ENCODE measurements around the gene GLRA3.

The GLRA3 gene

DNA sequence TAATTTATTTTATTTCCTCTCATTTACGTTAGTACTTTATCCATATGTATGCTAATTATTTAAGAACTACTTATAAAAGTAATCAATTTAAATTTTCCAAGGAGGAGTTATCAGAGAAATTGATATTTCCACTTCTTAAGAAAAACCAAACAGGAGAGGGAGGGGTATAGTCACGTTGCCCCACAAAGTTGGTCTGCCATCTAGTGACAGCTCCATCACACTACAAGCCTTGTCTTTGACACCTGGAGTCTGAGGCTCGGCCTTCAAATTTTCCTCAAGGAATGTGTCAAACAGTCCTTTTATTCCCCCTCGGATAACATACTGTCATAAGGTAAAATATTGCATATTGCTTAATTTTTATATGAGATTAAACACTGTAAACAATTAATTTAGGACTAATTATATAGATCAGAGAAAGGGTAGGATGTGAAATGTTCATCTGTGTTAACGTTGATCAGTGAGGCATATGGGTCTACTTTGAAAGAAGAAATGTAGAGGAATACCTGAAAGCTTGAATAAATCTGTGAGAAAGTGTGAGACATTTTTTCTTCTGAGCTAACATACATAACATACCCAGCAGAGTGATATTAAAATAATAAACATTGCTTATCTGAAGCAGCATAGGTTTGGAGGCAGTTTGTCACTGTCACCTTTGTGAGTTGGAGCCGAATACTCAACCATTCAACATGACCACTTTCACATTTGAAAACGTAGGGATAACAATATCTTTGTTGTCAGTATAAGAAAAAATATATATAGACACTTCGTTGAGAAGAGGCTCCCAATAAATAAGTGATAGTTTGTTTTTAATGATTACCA, 114.4 kb downstream of the GLRA3 start:
- Histone ChIP-seq H3K4me3 (ENCODE audit: insufficient read length, low read depth) (no peak overlapping the region), H3K9me3 (ENCODE audit: insufficient read depth, low read length) (no peaks in the 10 kb centered on the region)
- peak; percentile 22 for DNase-seq (ENCODE audit: low read depth, low spot score)

DNA sequence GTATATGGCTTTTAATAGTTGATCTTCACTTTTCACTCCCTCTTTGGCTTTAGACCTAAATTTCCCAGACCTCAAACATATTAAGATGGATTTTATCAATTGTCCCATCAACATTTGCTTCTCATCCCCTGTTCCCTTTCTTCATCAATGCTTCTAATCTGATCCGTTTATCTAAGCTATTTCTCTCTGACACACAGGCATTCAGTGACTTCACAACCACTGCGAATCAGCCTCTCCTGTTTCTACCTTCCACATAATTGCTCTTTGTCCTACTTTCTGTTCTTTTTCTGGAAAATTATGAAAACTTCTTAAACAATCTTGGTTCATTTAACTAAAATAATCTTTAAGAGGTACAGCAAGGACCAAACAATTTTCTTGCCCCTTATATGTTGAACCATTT, 115.2 kb downstream of the GLRA3 start:
- no peak for DNase-seq (ENCODE audit: low read depth, low spot score)

More for the DNA sequence above, 114.4 kb downstream of the GLRA3 start:
- H3K4me1 ChIP-seq (ENCODE audit: insufficient read depth, insufficient read length): no peaks in the 10 kb centered on the region
- no peak overlapping the region for H3K9ac ChIP-seq (ENCODE audit: insufficient read length, low read depth)
- no peaks in the 10 kb centered on the region for H3K36me3 ChIP-seq (ENCODE audit: insufficient read depth, insufficient read length, low read length)
- TF ChIP-seq ZNF274 (IDR thresholded peaks at IDR 0.05; ENCODE audit: low read depth, low read length) (no peak), YY1 (IDR thresholded peaks at IDR 0.05; ENCODE audit: insufficient read depth, insufficient read length) (no peak), SUZ12 (IDR thresholded peaks at IDR 0.05; ENCODE audit: extremely low read depth, insufficient read depth, insufficient read length) (no peak)
- no peaks in the 10 kb centered on the region for H3K27me3 ChIP-seq (ENCODE audit: insufficient read depth, insufficient read length)

GRCh38 chr4:174713181-174713580, 115.9 kb downstream of the GLRA3 start:
- DNase-seq (ENCODE audit: low read depth, low spot score): no peak
- no peaks in the 10 kb centered on the region for H3K27me3 ChIP-seq (ENCODE audit: insufficient read depth, insufficient read length)
- H3K4me3 ChIP-seq (ENCODE audit: insufficient read length, low read depth): no peak overlapping the region
- H3K36me3 ChIP-seq (ENCODE audit: insufficient read depth, insufficient read length, low read length): no peaks in the 10 kb centered on the region
- no peaks in the 10 kb centered on the region for H3K4me1 ChIP-seq (ENCODE audit: insufficient read depth, insufficient read length)
- no peaks in the 10 kb centered on the region for H3K9me3 ChIP-seq (ENCODE audit: insufficient read depth, low read length)
- TF ChIP-seq YY1 (IDR thresholded peaks at IDR 0.05; ENCODE audit: insufficient read depth, insufficient read length): no peak
- no peak for TF ChIP-seq ZNF274 (IDR thresholded peaks at IDR 0.05; ENCODE audit: low read depth, low read length)
- TF ChIP-seq SUZ12 (IDR thresholded peaks at IDR 0.05; ENCODE audit: extremely low read depth, insufficient read depth, insufficient read length): no peak
- H3K9ac ChIP-seq (ENCODE audit: insufficient read length, low read depth): no peak overlapping the region

More for the DNA sequence above, 115.2 kb downstream of the GLRA3 start:
- no peak for TF ChIP-seq YY1 (IDR thresholded peaks at IDR 0.05; ENCODE audit: insufficient read depth, insufficient read length)
- no peak for TF ChIP-seq SUZ12 (IDR thresholded peaks at IDR 0.05; ENCODE audit: extremely low read depth, insufficient read depth, insufficient read length)
- no peak for TF ChIP-seq ZNF274 (IDR thresholded peaks at IDR 0.05; ENCODE audit: low read depth, low read length)
- Histone ChIP-seq H3K27me3 (ENCODE audit: insufficient read depth, insufficient read length) (no peaks in the 10 kb centered on the region), H3K9ac (ENCODE audit: insufficient read length, low read depth) (no peak overlapping the region), H3K9me3 (ENCODE audit: insufficient read depth, low read length) (no peaks in the 10 kb centered on the region), H3K36me3 (ENCODE audit: insufficient read depth, insufficient read length, low read length) (no peaks in the 10 kb centered on the region), H3K4me1 (ENCODE audit: insufficient read depth, insufficient read length) (no peaks in the 10 kb centered on the region), H3K4me3 (ENCODE audit: insufficient read length, low read depth) (no peak overlapping the region)

DNA sequence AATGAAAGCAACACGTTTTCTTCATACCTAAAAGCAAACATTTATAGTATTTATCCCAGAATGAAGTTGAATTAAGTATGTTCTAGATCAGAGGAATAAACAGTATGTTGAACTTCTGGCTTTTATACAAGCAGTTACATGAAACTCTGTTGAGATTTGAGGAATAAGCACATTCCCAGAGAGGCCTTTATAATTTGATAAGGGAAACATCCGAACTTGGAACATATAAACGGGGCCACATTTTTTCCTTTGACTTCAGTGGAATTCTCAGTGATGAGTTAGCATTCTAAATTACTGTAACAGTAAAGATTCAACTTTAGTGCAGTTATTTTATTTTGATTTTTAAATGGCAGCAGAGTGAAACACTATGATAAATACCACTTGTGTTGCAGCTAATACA, 119.5 kb downstream of the GLRA3 start:
- Histone ChIP-seq H3K9me3 (ENCODE audit: insufficient read depth, low read length) (no peaks in the 10 kb centered on the region), H3K4me3 (ENCODE audit: insufficient read length, low read depth) (no peak overlapping the region), H3K27me3 (ENCODE audit: insufficient read depth, insufficient read length) (no peaks in the 10 kb centered on the region), H3K36me3 (ENCODE audit: insufficient read depth, insufficient read length, low read length) (no peaks in the 10 kb centered on the region), H3K9ac (ENCODE audit: insufficient read length, low read depth) (no peak overlapping the region), H3K4me1 (ENCODE audit: insufficient read depth, insufficient read length) (no peaks in the 10 kb centered on the region)
- no peak for TF ChIP-seq SUZ12 (IDR thresholded peaks at IDR 0.05; ENCODE audit: extremely low read depth, insufficient read depth, insufficient read length)
- no peak for TF ChIP-seq YY1 (IDR thresholded peaks at IDR 0.05; ENCODE audit: insufficient read depth, insufficient read length)
- TF ChIP-seq ZNF274 (IDR thresholded peaks at IDR 0.05; ENCODE audit: low read depth, low read length): no peak
- DNase-seq (ENCODE audit: low read depth, low spot score): no peak

- Histone ChIP-seq H3K9ac (ENCODE audit: insufficient read length, low read depth) (no peak overlapping the region), H3K27me3 (ENCODE audit: insufficient read depth, insufficient read length) (no peaks in the 10 kb centered on the region), H3K36me3 (ENCODE audit: insufficient read depth, insufficient read length, low read length) (no peaks in the 10 kb centered on the region), H3K4me1 (ENCODE audit: insufficient read depth, insufficient read length) (no peaks in the 10 kb centered on the region), H3K9me3 (ENCODE audit: insufficient read depth, low read length) (no peaks in the 10 kb centered on the region), H3K4me3 (ENCODE audit: insufficient read length, low read depth) (no peak overlapping the region)
- TF ChIP-seq SUZ12 (IDR thresholded peaks at IDR 0.05; ENCODE audit: extremely low read depth, insufficient read depth, insufficient read length) (no peak), YY1 (IDR thresholded peaks at IDR 0.05; ENCODE audit: insufficient read depth, insufficient read length) (no peak), ZNF274 (IDR thresholded peaks at IDR 0.05; ENCODE audit: low read depth, low read length) (no peak)
- DNase-seq (ENCODE audit: low read depth, low spot score): no peak
Measured at GRCh38 chr4:174708381-174708780, 120.7 kb downstream of the GLRA3 start.

- H3K36me3 ChIP-seq (ENCODE audit: insufficient read depth, insufficient read length, low read length): no peaks in the 10 kb centered on the region
- no peaks in the 10 kb centered on the region for H3K9me3 ChIP-seq (ENCODE audit: insufficient read depth, low read length)
- H3K27me3 ChIP-seq (ENCODE audit: insufficient read depth, insufficient read length): no peaks in the 10 kb centered on the region
- no peak for TF ChIP-seq ZNF274 (IDR thresholded peaks at IDR 0.05; ENCODE audit: low read depth, low read length)
- TF ChIP-seq SUZ12 (IDR thresholded peaks at IDR 0.05; ENCODE audit: extremely low read depth, insufficient read depth, insufficient read length): no peak
- TF ChIP-seq YY1 (IDR thresholded peaks at IDR 0.05; ENCODE audit: insufficient read depth, insufficient read length): no peak
- no peak overlapping the region for H3K9ac ChIP-seq (ENCODE audit: insufficient read length, low read depth)
- no peak overlapping the region for H3K4me3 ChIP-seq (ENCODE audit: insufficient read length, low read depth)
- no peaks in the 10 kb centered on the region for H3K4me1 ChIP-seq (ENCODE audit: insufficient read depth, insufficient read length)
- no peak for DNase-seq (ENCODE audit: low read depth, low spot score)
Measured at GRCh38 chr4:174707902-174708301, 121.1 kb downstream of the GLRA3 start.

DNA sequence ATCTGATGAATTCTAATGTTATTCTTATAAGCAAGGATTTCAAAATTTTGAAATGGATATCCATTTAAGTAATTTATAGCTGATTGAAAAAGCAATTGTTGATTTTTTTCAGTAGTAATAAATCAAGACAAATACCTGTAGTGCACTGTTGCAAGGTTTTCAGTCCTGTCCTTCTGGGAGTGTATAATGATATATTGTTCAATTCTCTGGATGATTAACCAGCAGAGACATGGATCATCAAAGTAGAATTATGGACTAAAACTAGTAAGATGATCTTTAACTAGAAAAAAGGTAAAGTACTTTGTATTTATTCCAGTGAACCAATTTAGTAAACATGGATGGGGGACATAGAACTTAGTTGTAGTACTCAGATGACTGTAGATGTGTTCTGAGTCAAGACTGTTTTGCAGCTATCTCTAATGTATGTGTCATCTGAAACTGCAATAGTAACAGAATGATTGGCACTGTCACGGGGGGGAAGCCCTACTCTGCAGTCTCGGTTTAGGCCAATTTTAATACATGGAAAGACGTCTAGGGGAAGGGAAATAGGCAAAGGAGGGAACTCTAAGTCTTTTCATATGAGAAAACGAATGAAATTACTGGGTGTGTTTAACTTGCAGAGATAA, 121.9 kb downstream of the GLRA3 start:
- H3K4me1 ChIP-seq (ENCODE audit: insufficient read depth, insufficient read length): no peaks in the 10 kb centered on the region
- no peak for DNase-seq (ENCODE audit: low read depth, low spot score)
- no peak overlapping the region for H3K9ac ChIP-seq (ENCODE audit: insufficient read length, low read depth)
- H3K4me3 ChIP-seq (ENCODE audit: insufficient read length, low read depth): no peak overlapping the region
- no peak for TF ChIP-seq ZNF274 (IDR thresholded peaks at IDR 0.05; ENCODE audit: low read depth, low read length)
- TF ChIP-seq SUZ12 (IDR thresholded peaks at IDR 0.05; ENCODE audit: extremely low read depth, insufficient read depth, insufficient read length): no peak
- no peak for TF ChIP-seq YY1 (IDR thresholded peaks at IDR 0.05; ENCODE audit: insufficient read depth, insufficient read length)
- H3K36me3 ChIP-seq (ENCODE audit: insufficient read depth, insufficient read length, low read length): no peaks in the 10 kb centered on the region
- H3K27me3 ChIP-seq (ENCODE audit: insufficient read depth, insufficient read length): no peaks in the 10 kb centered on the region
- H3K9me3 ChIP-seq (ENCODE audit: insufficient read depth, low read length): no peaks in the 10 kb centered on the region

All from NT2/D1 (cell line).